ENCODE data around the gene TLCD2. TPM values are rescaled to one million over a fixed set of nuclear protein-coding genes. Genes with fewer than 3 reads are reported as not detected.
"Not testable (repeated sequence)": the region's sequence is repeated elsewhere in the genome, so short reads cannot be mapped to it uniquely, and the experiment has no call there.

TLCD2 gene
- total RNA-seq, 4 donors from 2014 or later = 7.1 to 16.5 (median 11.4) TPM

DNA sequence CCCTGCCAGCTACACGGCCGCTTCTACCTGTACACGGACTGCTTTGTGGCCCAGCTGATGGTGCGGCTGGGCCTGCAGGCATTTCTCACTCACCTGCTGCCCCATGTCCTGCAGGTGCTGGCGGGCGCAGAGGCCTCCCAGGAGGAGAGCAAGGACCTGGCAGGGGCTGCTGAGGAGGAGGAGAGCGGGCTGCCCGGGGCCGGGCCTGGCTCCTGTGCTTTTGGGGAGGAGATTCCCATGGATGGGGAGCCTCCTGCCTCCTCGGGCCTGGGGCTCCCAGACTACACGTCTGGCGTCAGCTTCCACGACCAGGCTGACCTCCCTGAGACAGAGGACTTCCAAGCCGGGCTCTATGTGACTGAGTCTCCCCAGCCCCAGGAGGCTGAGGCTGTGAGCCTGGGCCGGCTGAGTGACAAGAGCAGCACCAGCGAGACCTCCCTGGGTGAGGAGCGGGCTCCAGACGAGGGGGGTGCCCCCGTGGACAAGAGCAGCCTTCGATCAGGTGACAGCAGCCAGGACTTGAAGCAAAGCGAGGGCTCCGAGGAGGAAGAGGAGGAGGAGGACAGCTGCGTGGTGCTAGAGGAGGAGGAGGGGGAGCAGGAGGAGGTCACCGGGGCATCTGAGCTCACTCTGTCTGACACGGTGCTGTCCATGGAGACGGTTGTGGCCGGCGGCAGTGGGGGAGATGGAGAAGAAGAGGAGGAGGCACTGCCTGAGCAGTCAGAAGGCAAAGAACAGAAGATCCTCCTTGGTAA lies 17.9 kb upstream of the TLCD2 start:
- DNase-seq (ENCODE audit: low spot score) (no peak), ATAC-seq (ENCODE audit: low FRiP score) (no peak)
- TF ChIP-seq, protein P1, sequence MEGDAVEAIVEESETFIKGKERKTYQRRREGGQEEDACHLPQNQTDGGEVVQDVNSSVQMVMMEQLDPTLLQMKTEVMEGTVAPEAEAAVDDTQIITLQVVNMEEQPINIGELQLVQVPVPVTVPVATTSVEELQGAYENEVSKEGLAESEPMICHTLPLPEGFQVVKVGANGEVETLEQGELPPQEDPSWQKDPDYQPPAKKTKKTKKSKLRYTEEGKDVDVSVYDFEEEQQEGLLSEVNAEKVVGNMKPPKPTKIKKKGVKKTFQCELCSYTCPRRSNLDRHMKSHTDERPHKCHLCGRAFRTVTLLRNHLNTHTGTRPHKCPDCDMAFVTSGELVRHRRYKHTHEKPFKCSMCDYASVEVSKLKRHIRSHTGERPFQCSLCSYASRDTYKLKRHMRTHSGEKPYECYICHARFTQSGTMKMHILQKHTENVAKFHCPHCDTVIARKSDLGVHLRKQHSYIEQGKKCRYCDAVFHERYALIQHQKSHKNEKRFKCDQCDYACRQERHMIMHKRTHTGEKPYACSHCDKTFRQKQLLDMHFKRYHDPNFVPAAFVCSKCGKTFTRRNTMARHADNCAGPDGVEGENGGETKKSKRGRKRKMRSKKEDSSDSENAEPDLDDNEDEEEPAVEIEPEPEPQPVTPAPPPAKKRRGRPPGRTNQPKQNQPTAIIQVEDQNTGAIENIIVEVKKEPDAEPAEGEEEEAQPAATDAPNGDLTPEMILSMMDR (IDR thresholded peaks at IDR 0.05) = no peak

DNA sequence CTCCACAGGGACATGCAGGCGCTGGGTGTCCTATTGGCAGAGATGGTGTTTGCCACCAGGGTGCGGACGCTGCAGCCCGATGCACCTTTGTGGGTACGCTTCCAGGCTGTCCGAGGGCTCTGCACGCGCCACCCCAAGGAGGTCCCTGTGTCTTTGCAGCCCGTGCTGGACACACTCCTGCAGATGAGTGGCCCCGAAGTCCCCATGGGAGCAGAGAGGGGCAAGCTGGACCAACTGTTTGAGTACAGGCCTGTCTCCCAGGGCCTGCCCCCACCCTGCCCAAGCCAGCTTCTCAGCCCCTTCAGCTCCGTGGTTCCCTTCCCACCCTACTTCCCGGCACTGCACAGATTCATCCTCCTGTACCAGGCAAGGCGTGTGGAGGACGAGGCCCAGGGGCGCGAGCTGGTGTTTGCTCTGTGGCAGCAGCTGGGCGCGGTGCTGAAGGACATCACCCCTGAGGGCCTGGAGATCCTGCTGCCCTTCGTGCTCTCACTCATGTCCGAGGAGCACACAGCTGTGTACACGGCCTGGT lies 17.1 kb upstream of the TLCD2 start:
- TF ChIP-seq, protein P1 (IDR thresholded peaks at IDR 0.05) = no peak
- DNase-seq (ENCODE audit: low spot score) (no peak), ATAC-seq (ENCODE audit: low FRiP score) (no peak)

DNA sequence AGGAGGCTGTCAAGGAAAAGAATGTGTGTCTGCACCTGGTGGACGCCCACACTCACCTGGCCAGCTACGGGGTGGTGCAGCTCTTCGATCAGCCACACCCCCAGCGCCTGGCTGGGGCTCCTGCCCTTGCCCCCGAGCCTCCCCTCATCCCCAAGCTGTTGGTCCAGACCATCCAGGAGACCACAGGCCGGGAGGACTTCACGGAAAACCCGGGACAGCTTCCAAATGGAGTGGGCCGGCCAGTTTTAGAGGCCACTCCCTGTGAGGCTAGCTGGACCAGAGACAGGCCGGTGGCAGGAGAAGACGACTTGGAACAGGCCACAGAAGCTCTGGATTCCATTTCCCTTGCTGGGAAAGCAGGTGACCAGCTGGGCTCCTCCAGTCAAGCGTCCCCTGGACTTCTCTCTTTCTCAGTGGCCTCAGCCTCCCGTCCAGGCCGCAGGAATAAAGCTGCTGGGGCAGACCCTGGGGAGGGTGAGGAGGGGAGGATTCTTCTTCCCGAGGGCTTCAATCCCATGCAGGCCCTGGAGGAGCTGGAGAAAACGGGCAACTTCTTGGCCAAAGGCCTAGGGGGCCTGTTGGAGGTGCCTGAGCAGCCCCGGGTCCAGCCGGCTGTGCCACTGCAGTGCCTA lies 16.6 kb upstream of the TLCD2 start:
- ATAC-seq (ENCODE audit: low FRiP score) (no peak), DNase-seq (ENCODE audit: low spot score) (no peak)
- TF ChIP-seq, protein P1 (IDR thresholded peaks at IDR 0.05) = no peak

DNA sequence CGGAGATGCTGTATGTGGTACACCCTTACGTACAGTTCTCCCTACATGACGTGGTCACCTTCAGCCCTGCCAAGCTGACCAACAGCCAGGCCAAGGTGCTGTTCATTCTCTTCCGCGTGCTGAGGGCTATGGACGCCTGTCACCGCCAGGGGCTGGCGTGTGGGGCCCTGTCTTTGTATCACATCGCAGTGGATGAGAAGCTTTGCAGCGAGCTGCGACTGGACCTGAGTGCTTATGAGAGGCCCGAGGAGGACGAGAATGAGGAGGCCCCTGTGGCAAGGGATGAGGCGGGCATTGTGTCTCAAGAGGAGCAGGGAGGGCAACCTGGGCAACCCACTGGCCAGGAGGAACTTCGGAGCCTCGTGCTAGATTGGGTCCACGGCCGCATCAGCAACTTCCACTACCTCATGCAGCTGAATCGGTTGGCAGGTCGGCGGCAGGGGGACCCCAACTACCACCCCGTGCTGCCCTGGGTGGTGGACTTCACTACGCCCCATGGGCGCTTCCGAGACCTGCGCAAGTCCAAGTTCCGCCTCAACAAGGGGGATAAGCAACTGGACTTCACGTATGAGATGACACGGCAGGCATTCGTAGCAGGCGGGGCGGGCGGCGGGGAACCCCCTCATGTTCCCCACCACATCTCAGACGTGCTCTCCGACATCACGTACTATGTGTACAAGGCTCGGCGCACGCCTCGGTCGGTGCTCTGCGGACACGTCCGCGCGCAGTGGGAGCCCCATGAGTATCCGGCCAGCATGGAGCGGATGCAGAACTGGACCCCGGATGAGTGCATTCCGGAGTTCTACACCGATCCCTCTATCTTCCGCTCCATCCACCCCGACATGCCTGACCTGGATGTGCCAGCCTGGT lies 15.7 kb upstream of the TLCD2 start:
- DNase-seq (ENCODE audit: low spot score) (no peak), ATAC-seq (ENCODE audit: low FRiP score) (no peak)
- TF ChIP-seq, protein P1 (IDR thresholded peaks at IDR 0.05) = no peak

DNA sequence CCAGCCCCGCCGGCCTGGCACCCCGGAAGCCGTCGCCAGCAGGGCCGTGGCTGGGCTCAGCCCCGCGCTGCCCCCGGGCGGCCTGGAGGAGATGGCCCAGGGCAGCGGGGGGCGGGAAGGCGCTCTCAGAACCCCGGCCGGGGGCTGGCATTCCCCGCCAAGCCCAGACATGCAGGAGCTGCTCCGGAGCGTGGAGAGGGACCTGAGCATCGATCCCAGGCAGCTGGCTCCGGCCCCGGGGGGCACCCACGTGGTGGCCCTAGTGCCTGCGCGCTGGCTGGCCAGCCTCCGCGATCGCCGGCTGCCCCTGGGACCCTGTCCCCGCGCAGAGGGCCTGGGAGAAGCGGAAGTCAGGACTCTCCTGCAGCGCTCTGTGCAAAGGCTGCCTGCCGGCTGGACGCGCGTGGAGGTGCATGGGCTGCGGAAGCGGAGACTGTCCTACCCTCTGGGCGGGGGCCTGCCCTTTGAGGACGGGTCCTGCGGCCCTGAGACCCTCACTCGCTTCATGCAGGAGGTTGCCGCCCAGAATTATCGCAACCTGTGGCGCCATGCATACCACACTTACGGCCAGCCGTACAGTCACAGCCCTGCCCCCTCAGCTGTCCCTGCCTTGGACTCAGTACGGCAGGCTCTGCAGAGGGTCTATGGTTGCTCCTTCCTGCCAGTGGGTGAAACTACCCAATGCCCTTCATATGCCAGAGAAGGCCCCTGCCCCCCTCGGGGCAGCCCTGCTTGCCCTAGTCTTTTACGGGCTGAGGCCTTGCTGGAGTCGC lies 14.9 kb upstream of the TLCD2 start:
- TF ChIP-seq, protein P1 (IDR thresholded peaks at IDR 0.05) = no peak
- ATAC-seq (ENCODE audit: low FRiP score) (peak; percentile 46), DNase-seq (ENCODE audit: low spot score) (no peak)

DNA sequence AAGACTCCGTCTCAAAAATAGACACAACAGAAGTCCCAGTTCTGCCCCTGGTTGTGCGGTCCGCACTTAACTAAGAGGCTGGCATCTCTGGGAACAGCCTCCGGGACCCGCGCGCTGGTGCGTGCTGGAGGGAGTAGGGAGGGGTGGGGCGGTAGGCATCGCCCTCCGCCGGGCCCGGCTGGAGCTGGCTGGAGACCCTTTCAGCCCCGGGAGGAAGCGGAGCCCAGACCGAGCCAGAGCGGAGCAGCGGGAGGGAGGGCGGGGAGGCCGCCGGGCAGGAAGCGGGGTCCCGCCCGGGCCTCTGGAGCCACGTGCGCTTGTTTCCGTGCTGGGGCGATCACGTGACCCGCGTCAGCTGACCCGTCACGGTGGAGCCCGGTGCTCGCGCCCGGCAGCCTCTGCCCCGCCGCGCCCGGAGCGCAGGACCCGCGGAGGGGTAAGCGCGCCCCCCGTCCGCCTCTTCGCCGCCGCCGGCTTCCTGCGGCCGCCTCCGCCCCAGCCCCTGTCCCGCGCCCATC lies 14.2 kb upstream of the TLCD2 start, which contains the start of gene WDR81:
WDR81 (plus strand) TSS at position 354 of the 518 bp plus-strand sequence. CDS start 256 bp downstream, outside the sequence.
- TF ChIP-seq, protein P1 (IDR thresholded peaks at IDR 0.05) = no peak
- ATAC-seq (ENCODE audit: low FRiP score) = peak; percentile 76
- DNase-seq (ENCODE audit: low spot score) = peak; percentile 91

DNA sequence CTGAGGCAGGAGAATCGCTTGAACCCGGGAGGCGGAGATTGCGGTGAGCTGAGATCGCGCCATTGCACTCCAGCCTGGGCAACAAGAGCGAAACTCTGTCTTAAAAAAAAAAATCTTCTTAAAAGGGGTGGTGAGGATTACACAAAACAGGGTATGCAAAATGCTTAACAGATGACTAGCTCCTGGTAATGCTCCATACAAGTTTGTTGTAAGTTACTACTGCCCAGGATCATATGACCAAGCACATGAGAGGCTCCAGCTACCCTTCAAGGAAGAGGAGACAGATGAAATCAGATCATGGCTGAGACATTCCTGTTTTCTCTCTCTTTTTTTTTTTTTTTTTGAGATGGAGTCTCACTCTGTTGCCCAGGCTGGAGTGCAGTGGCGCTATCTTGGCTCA lies 11.8 kb upstream of the TLCD2 start:
- DNase-seq (ENCODE audit: low spot score); ATAC-seq (ENCODE audit: low FRiP score): not testable (repeated sequence)

All from omental fat pad (tissue), 4 donors.